ENCODE data around the gene TUBB3. TPM values are rescaled to one million over a fixed set of nuclear protein-coding genes. Genes with fewer than 3 reads are reported as not detected.
A peak's percentile ranks its signal among the peaks of the same experiment; 100 is the strongest.

The TUBB3 gene
- total and polyA plus RNA-seq, 9 of the 15 experiments (the other 6 are each of a cell fraction or from before 2014, with no cell fraction given), result 0.18 to 12.5 (median 5.0) TPM

- TF ChIP-seq ZBTB11 (CRISPR knock-in tag; IDR thresholded peaks at IDR 0.05) (no peak; a peak in 1 of 6 replicates), ZBTB33 (CRISPR knock-in tag; IDR thresholded peaks at IDR 0.05) (peak; percentile 49), PTBP1 (IDR thresholded peaks at IDR 0.05; ENCODE audit: low read depth, low read length) (no peak), SIN3B (IDR thresholded peaks at IDR 0.05; ENCODE audit: low read depth) (no peak), SMAD4 (CRISPR knock-in tag; conservative IDR thresholded peaks at IDR 0.05) (peak; percentile 66), HCFC1 (IDR thresholded peaks at IDR 0.05; ENCODE audit: low read depth, low read length) (0 out of 2 replicates have a peak, but pooled peaks have one; percentile 18), E2F5 (CRISPR knock-in tag; IDR thresholded peaks at IDR 0.05) (no peak), ASH1L (IDR thresholded peaks at IDR 0.05; ENCODE audit: borderline replicate concordance, low read depth, partially characterized antibody) (no peak), PKNOX1 (IDR thresholded peaks at IDR 0.05) (no peak), RFX5 (IDR thresholded peaks at IDR 0.05; ENCODE audit: low read depth, low read length) (no peak), NFATC3 (IDR thresholded peaks at IDR 0.05) (no peak), MCM7 (IDR thresholded peaks at IDR 0.05) (no peak), ZNF217 (CRISPR knock-in tag; IDR thresholded peaks at IDR 0.05) (no peak), ZNF764 (CRISPR knock-in tag; IDR thresholded peaks at IDR 0.05; ENCODE audit: low read depth) (no peak), TAF1 (IDR thresholded peaks at IDR 0.05; ENCODE audit: control insufficient read depth, extremely low read depth, insufficient read depth, low read length, severe bottlenecking) (peak; percentile 34), ZNF431 (CRISPR knock-in tag; IDR thresholded peaks at IDR 0.05) (no peak), ZNF277 (CRISPR knock-in tag; IDR thresholded peaks at IDR 0.05; ENCODE audit: borderline replicate concordance) (no peak), SMARCA5 (IDR thresholded peaks at IDR 0.05) (no peak), CCNT2 (IDR thresholded peaks at IDR 0.05; ENCODE audit: borderline replicate concordance, extremely low read depth, insufficient read length, low read depth, low read length) (peak; percentile 18)
Measured at GRCh38 chr16:89917773-89918452, 5.2 kb upstream of the TUBB3 start (continued).

Data from K562 (cell line).